GM18907 (cell line): ENCODE measurements around the gene MYO5C.

Source experiments
- ATAC-seq: cut with Tn5 transposase; IDR thresholded peaks from one replicate; pipeline ENCODE4 v1.9.1; 2021; ENCODE audit warnings: mild to moderate bottlenecking, moderate library complexity; ENCODE audit not compliant: unreplicated experiment

MYO5C gene

DNA sequence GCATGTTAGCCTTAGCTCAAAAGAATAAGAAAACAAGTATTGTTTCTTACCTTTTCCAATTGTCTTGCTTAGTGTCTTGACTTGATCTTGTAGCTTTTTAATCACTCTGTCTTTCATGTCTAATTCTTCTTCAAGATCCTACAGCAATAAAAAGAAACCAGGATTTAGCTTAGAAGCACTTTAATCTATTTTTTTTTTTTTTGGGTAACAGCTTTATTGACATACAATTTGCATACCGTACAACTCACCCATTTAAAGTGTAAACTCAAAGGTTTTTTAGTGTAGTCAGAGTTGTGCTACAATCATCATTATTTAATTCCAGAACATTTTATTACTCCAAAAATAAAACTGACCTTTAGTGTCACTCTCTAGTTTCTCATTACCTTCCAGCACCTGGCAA, 81.1 kb downstream of the MYO5C start:
- ATAC-seq: no peak

- ATAC-seq: no peak
These were observed 82.4 kb downstream of the MYO5C start for GRCh38 chr15:52213206-52213605.

GRCh38 chr15:52208306-52208946, 87.2 kb downstream of the MYO5C start:
- ATAC-seq: peak; percentile 86

DNA sequence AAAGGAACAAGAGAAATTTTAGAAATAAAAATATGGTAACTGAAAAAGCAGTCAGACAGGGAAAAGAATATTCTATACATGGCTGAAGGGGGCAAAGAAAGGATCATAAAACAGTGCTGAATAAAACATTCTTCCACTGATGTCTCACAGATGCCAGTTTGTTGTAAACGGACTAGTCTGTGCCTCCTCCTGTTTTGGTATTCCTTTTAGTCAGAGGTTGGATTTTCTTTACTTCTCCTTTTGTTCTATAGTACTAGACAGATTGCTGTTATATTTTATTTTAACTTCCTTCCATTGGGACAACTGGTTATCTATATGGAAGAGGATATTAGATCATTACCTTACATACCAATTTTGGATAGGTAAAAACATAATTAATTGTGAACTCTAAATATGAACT, 88.4 kb downstream of the MYO5C start:
- ATAC-seq: no peak

GRCh38 chr15:52206446-52206845, 89.2 kb downstream of the MYO5C start:
- no peak for ATAC-seq

DNA sequence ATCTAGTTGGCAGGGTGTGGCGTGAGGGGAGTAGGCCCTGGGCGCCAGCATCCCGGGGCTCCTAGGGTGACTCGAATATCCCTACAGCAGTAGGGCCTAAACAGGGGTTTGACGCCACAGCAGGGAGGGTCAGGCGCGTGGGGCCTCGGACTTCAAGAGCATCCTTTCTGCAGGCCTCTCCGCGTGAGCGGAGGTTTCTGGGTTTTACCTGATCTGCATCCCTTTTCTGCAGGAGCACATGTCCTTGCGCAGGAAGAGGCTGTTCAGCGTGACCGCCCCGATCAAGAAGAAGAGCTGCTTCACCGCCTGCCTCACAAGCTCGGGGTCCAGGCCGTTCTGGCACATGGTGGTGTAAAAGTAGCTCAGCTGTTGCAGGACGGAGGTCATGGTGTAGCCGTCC, 90.9 kb downstream of the MYO5C start:
- ATAC-seq: no peak

GRCh38 chr15:52200831-52201365, 94.7 kb downstream of the MYO5C start:
- ATAC-seq: no peak

DNA sequence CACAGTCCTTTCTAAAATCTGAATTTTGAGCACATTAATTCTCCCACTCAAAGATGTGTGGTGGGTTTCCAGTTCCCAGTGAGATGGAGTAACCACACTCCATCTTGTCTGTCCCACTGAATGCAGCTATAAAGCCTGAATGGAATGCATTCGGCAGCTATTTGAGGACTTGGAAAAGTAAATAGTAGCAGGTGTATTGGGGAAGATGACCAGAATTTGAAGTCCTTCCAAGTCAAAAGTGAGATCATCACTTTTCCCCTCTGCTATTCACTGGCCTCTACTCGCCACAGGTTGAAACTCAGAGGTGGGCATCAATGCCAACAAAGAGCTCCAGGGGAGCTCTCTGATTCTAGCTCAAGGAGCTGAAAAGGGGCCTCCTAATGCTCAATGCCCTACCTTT, 96.3 kb downstream of the MYO5C start:
- ATAC-seq: no peak

- no peak for ATAC-seq
These were observed 98.7 kb downstream of the MYO5C start for GRCh38 chr15:52196891-52197290.

- ATAC-seq: no peak
These were observed 101.8 kb downstream of the MYO5C start for GRCh38 chr15:52193791-52194190.

DNA sequence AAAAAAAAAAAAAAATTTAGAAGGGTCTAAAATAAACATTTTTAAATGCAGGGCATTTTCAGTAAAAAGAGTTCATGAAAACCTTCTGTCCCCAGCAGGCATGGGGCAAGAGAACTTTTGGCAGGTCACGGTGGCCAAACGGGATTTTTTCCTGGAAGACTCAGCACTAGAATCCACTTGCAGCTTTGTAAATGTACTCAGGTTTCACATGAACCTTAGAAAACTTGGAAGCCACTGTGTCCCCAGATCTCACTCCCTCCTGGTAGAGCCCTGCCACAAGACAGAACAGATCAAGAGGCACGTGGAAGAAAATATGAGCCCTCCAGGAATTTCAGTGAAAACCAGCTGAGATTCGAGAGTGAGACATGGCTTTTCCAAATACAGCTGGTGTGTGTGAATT, 102.3 kb downstream of the MYO5C start:
- no peak for ATAC-seq

DNA sequence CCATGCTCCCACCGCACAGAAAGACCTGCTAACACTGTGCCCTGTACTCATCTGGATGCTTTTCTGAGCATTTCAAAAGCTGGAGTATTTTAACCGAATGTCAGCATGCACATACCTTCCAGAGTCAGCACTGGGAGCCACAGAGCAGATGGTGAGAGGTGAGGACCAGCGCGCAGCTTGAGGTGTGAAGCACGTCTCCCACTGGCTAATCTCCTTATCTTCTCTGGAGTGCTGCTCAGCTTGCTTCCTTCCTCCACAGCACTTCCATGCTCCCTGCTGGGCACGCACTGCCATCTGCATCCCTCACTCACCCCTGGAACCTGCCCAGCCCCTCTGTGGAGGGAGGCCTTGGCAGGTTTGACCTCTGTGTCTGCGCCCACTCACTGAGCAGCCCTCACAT, 104.4 kb downstream of the MYO5C start, which contains the start of gene GNB5:
GNB5 (minus strand) TSS at position 186 of the 400 bp plus-strand sequence. CDS start 6,716 bp downstream, outside the sequence.
- no peak for ATAC-seq

DNA sequence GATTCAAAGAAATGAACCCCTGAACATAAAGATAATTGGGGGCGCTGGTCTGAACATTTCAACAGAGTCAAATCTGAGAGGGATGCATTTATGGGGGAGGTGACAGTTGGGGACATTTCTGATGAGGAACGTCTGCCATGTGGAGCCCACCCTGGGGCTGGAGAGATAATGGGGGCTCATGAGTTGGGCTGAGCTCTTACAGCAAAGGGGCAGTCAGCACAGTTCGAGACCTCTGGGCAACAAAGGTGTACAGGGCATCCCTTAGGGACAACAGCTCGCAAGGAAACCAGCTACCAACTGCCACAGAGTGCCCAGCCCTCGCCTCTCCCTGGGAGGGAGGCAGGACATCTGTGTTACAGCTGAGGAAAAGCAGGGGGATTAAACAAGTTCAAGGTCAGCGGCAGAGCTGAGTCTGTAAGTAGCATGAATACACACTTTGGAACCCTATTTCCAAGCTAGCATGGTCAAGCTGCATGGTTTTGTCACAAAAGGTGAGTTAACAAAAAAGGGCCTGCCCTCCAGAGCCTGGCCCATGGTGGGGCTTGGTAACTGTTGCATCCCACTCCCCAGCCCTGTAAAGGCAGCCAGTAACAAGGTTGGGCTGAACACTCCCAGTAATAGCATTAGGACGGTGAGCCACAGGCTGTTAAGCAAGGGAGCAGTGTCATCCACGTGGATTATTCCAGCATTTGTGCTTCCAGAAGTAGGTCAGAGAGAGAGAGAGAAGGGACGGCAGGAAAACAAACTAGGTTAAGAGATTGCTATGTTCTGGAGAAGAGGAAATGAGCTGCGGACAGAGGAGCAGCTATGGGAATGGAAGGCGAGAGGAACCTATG, 108.7 kb downstream of the MYO5C start:
- ATAC-seq: no peak

DNA sequence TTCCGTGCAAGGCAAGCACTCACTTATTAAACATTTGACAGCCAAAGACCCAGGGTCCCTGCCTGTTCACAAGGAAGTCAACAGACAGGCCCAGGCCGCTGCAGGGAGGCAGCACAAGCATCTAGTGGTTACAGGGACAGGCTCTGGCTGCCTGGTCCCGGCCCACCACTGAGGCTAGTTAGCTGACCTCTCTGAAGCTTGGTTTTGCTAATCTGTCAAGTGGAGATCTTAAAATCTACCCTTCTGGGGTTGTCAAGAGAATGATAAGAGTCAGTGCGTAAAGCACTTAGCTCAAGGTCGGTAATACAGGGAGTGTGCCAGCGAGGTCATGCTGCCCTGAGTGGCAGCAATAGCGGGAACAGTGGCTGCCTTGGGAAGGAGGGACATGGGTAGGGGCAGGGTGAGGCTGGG, 110.4 kb downstream of the MYO5C start:
- no peak for ATAC-seq

- no peak for ATAC-seq
These were observed 110.9 kb downstream of the MYO5C start for GRCh38 chr15:52184721-52185120.

DNA sequence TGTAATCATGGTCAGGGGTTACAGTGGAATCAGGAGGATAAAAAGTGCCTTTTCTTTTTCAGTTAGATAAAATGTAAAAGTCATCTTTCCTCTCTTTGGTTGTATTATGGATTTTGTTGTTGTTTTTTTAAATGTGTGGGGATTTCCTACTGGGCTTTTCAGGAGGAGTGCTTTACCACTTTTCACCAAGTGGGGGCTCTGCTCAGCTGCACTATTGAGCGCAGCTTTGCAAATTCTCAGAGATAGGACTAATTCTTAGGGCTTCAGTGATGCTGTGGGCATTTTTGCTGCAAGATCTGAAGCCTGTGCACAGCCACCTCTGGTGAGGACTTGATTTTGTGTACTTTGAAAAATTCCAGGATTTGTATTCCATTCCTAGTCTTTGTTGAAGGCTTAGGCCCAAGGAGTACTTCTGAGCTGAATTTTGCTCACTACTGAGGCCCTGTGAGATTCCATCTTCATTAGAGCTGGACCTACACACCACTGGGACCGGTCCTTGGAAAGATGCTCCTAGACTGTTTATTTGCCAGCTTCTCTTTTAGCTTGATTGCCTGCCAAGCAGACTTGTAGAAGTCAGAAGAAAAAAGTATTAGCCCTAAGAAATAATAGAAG, 111.9 kb downstream of the MYO5C start:
- ATAC-seq: no peak

DNA sequence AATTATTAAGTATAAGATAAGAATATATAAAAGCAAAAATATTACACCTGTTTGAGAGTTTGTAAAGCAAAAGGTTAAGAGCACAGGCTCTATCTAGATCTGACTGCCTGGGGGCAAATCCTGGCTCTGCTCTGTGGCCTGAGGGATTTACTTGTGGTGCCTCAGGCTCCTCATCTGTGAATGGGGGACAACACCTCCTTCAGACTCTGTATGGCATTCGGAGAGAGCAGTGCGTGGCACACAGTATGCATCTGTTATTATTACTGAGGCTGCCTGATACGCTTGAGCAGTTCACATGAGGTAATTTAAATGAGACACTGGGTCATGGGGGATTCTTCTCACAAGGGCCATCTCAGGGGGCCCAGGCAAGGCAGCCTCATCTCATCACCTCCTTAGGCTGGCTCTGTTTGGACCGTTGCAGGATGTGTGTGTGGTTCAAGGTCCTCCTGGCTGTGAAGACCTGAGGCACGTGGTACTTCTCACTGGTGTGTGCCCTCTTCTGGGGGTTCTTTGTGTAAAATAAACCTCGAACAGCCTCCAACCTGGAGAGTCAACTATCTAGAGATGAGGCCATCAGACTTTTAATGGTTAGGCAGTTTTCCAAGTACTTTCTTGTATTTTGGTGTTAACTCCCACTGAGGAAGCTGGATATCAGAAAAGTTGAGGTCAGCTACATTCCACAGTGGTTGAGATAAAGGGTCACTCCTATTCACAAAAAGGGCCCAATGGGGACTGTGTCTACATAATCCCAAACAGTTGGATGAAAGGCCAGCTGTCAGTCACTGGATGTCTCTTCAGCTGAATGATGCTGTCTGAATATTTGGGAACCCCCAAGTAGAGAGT, 113.4 kb downstream of the MYO5C start:
- ATAC-seq: no peak

GRCh38 chr15:52180851-52181450, 114.7 kb downstream of the MYO5C start:
- no peak for ATAC-seq

GRCh38 chr15:52180196-52180835, 115.3 kb downstream of the MYO5C start:
- ATAC-seq: peak; percentile 39
